ENCODE data around the gene UNC13B.

The UNC13B gene

GRCh38 chr9:35338561-35339274 lies 176.9 kb downstream of the UNC13B start:
- DNase-seq, result no peak

- no peak for DNase-seq
Observed at GRCh38 chr9:35340046-35340445, 178.2 kb downstream of the UNC13B start.

GRCh38 chr9:35341021-35341420 lies 179.2 kb downstream of the UNC13B start:
- no peak for DNase-seq

- DNase-seq, result no peak
Observed at GRCh38 chr9:35341585-35341984, 179.8 kb downstream of the UNC13B start.

- DNase-seq, result no peak
Observed at GRCh38 chr9:35342221-35342958, 180.6 kb downstream of the UNC13B start.

GRCh38 chr9:35348109-35348508 lies 186.3 kb downstream of the UNC13B start:
- DNase-seq, result no peak

- no peak for DNase-seq
Observed at GRCh38 chr9:35349287-35349990, 187.6 kb downstream of the UNC13B start.

GRCh38 chr9:35350212-35350611 lies 188.4 kb downstream of the UNC13B start:
- DNase-seq, result no peak

- no peak for DNase-seq
Observed at GRCh38 chr9:35350827-35351549, 189.2 kb downstream of the UNC13B start.

- no peak for DNase-seq
Observed at GRCh38 chr9:35353731-35354365, 192.0 kb downstream of the UNC13B start.

- no peak for DNase-seq
Observed at GRCh38 chr9:35355939-35356338, 194.1 kb downstream of the UNC13B start.

GRCh38 chr9:35357116-35357515 lies 195.3 kb downstream of the UNC13B start:
- no peak for DNase-seq

- DNase-seq, result no peak
Observed at GRCh38 chr9:35357826-35358225, 196.0 kb downstream of the UNC13B start.

GRCh38 chr9:35364817-35365585 lies 203.2 kb downstream of the UNC13B start:
- DNase-seq, result no peak

- no peak for DNase-seq
Observed at GRCh38 chr9:35366627-35367026, 204.8 kb downstream of the UNC13B start.

- no peak for DNase-seq
Observed at GRCh38 chr9:35367451-35367850, 205.6 kb downstream of the UNC13B start.

GRCh38 chr9:35370241-35370640 lies 208.4 kb downstream of the UNC13B start:
- DNase-seq, result no peak

GRCh38 chr9:35374436-35374835 lies 212.6 kb downstream of the UNC13B start:
- no peak for DNase-seq

GRCh38 chr9:35374910-35375309 lies 213.1 kb downstream of the UNC13B start:
- no peak for DNase-seq

GRCh38 chr9:35380039-35380438 lies 218.2 kb downstream of the UNC13B start:
- DNase-seq, result no peak

GRCh38 chr9:35380619-35381018 lies 218.8 kb downstream of the UNC13B start:
- no peak for DNase-seq

GRCh38 chr9:35385042-35385441 lies 223.2 kb downstream of the UNC13B start:
- no peak for DNase-seq

All from T-helper 1 cell (primary cell).